ENCODE results near the gene NXN. TPM values are rescaled to one million over a fixed set of nuclear protein-coding genes. Genes with fewer than 3 reads are reported as not detected.

The NXN gene
- total RNA-seq, 4 donors from 2014 or later: 6.6 to 28.4 (median 14.7) TPM

GRCh38 chr17:1006054-1006453, 26.5 kb upstream of the NXN start:
- H3K27ac ChIP-seq: peak overlapping the region; percentile 46 to 83 (median 71)
- TF ChIP-seq EP300 (IDR thresholded peaks at IDR 0.05): no peak
- no peak for TF ChIP-seq CTCF (IDR thresholded peaks at IDR 0.05)
- TF ChIP-seq POLR2A (IDR thresholded peaks at IDR 0.05): no peak
- 70 to 73% methylated on average over 15 to 16 of the region's 16 CpGs for WGBS, 2 donors
- H3K4me1 ChIP-seq: peaks cover 4 to 96% (median 40%) of the 10 kb centered on the region in 4 donors
- H3K27me3 ChIP-seq: no peaks in the 10 kb centered on the region
- peaks cover 0 to 70% (median 24%) of the 10 kb centered on the region in 3 donors for H3K36me3 ChIP-seq
- H3K4me3 ChIP-seq: no peak overlapping the region
- H3K9me3 ChIP-seq: no peaks in the 10 kb centered on the region
- no peak for DNase-seq (ENCODE audit: low spot score in 2 of 2)

- peak overlapping the region in 1 of 4 donors; percentile 3 for H3K4me3 ChIP-seq
- peak; percentile 13 to 65 for TF ChIP-seq EP300 (IDR thresholded peaks at IDR 0.05)
- TF ChIP-seq POLR2A (IDR thresholded peaks at IDR 0.05): no peak
- no peak for TF ChIP-seq CTCF (IDR thresholded peaks at IDR 0.05)
- H3K27ac ChIP-seq: peak overlapping the region; percentile 46 to 83 (median 71)
- no peak for DNase-seq (ENCODE audit: low spot score in 2 of 2)
- peaks cover 0 to 70% (median 26%) of the 10 kb centered on the region in 3 donors for H3K36me3 ChIP-seq
- no peaks in the 10 kb centered on the region for H3K27me3 ChIP-seq
- peaks cover 4 to 97% (median 40%) of the 10 kb centered on the region in 4 donors for H3K4me1 ChIP-seq
- 23 to 29% methylated on average over 23 of the region's 23 CpGs for WGBS, 2 donors
- no peaks in the 10 kb centered on the region for H3K9me3 ChIP-seq
Observed at GRCh38 chr17:1005361-1005946, 25.9 kb upstream of the NXN start.

- no peaks in the 10 kb centered on the region for H3K9me3 ChIP-seq
- H3K27me3 ChIP-seq: no peaks in the 10 kb centered on the region
- peak overlapping the region; percentile 30 to 83 (median 75) for H3K27ac ChIP-seq
- peaks cover 4 to 95% (median 40%) of the 10 kb centered on the region in 4 donors for H3K4me1 ChIP-seq
- peaks cover 0 to 70% (median 26%) of the 10 kb centered on the region in 3 donors for H3K36me3 ChIP-seq
- TF ChIP-seq EP300 (IDR thresholded peaks at IDR 0.05) (no peak), CTCF (IDR thresholded peaks at IDR 0.05) (no peak)
- DNase-seq (ENCODE audit: low spot score in 2 of 2): no peak
- 74 to 79% methylated on average over 13 of the region's 13 CpGs for WGBS, 2 donors
- no peak overlapping the region for H3K4me3 ChIP-seq
Observed at GRCh38 chr17:1004769-1005295, 25.3 kb upstream of the NXN start.

- peaks cover 4 to 95% (median 40%) of the 10 kb centered on the region in 4 donors for H3K4me1 ChIP-seq
- H3K27ac ChIP-seq: peak overlapping the region in 1 of 4 donors; percentile 82
- no peak for TF ChIP-seq POLR2A (IDR thresholded peaks at IDR 0.05)
- no peaks in the 10 kb centered on the region for H3K27me3 ChIP-seq
- H3K36me3 ChIP-seq: peaks cover 0 to 70% (median 26%) of the 10 kb centered on the region in 3 donors
- no peaks in the 10 kb centered on the region for H3K9me3 ChIP-seq
- 77 to 78% methylated on average over 21 to 23 of the region's 30 CpGs for WGBS, 2 donors
- no peak for DNase-seq (ENCODE audit: low spot score in 2 of 2)
- H3K4me3 ChIP-seq: no peak overlapping the region
Observed at GRCh38 chr17:1003972-1004768, 24.6 kb upstream of the NXN start.

GRCh38 chr17:1003633-1003971, 24.0 kb upstream of the NXN start:
- Histone ChIP-seq H3K36me3 (peaks cover 0 to 68% (median 26%) of the 10 kb centered on the region in 3 donors), H3K4me1 (peaks cover 4 to 95% (median 40%) of the 10 kb centered on the region in 4 donors), H3K4me3 (no peak overlapping the region), H3K9me3 (no peaks in the 10 kb centered on the region), H3K27ac (peak overlapping the region in 2 of 4 donors; percentile 37 to 82), H3K27me3 (no peaks in the 10 kb centered on the region)
- no peak for DNase-seq (ENCODE audit: low spot score in 2 of 2)
- TF ChIP-seq CTCF (IDR thresholded peaks at IDR 0.05) (no peak), EP300 (IDR thresholded peaks at IDR 0.05) (no peak), POLR2A (IDR thresholded peaks at IDR 0.05) (no peak)
- 90 to 96% methylated on average over 2 to 5 of the region's 5 CpGs for WGBS, 2 donors

Data from tibial nerve (tissue), 4 donors.